ENCODE results near the gene SMPDL3B. TPM values are rescaled to one million over a fixed set of nuclear protein-coding genes. Genes with fewer than 3 reads are reported as not detected.

The SMPDL3B gene
- total RNA-seq, 1 donor, result 0.10 TPM

GRCh38 chr1:27931184-27931583 lies 3.6 kb upstream of the SMPDL3B start:
- no peak overlapping the region for H3K4me3 ChIP-seq (ENCODE audit: low read length)
- no peaks in the 10 kb centered on the region for H3K9me3 ChIP-seq (ENCODE audit: low read depth, low read length)
- H3K4me1 ChIP-seq (ENCODE audit: insufficient read depth, low read length), result peaks cover 31% of the 10 kb centered on the region
- peaks cover 7% of the 10 kb centered on the region for H3K27me3 ChIP-seq (ENCODE audit: insufficient read depth, low read length)

DNA sequence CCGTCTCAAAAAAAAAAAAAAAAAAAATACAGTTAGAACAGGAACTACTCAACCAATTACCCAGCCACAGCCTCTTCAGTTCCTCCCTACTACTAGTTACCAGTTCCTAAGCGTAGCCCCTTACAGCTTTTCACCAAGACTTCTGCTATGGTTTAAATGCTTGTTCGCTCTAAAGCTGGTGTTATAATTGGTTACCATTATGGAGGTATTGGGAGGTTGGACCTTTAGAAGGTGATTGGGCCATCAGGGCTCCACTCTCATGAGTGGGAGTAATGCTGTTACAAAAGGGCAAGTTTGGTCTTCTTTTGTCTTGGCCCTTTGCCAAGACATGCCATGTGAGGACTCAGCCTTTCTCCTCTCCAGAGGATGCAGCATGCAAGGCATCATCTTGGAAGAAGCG lies 3.0 kb upstream of the SMPDL3B start:
- Histone ChIP-seq H3K9me3 (ENCODE audit: low read depth, low read length) (no peaks in the 10 kb centered on the region), H3K27me3 (ENCODE audit: insufficient read depth, low read length) (peaks cover 7% of the 10 kb centered on the region), H3K4me1 (ENCODE audit: insufficient read depth, low read length) (peaks cover 31% of the 10 kb centered on the region), H3K4me3 (ENCODE audit: low read length) (no peak overlapping the region)

GRCh38 chr1:27935721-27936120 lies 921 bp downstream of the SMPDL3B start:
- Histone ChIP-seq H3K4me1 (ENCODE audit: insufficient read depth, low read length) (peaks cover 41% of the 10 kb centered on the region), H3K9me3 (ENCODE audit: low read depth, low read length) (no peaks in the 10 kb centered on the region), H3K27me3 (ENCODE audit: insufficient read depth, low read length) (peaks cover 7% of the 10 kb centered on the region), H3K4me3 (ENCODE audit: low read length) (no peak overlapping the region)

DNA sequence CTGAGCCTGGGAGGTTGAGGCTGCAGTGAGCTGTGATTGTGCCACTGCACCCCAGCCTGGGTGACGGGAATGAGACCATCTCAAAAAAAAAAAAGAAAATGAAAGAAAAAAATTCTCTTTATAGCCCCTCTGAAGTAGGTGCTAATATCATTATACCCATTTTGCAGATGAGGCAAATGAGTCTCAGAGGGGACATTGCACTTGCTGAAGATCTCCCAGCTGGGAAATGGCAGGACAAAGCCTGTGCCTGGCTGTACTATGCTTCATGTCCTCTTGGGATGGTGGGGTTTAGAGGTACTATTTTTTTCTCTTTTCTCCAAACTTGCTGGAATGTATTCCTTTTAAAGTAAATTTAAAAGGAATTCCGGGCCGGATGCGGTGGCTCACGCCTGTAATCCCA lies 1.6 kb downstream of the SMPDL3B start:
- H3K4me1 ChIP-seq (ENCODE audit: insufficient read depth, low read length), result peaks cover 42% of the 10 kb centered on the region
- H3K9me3 ChIP-seq (ENCODE audit: low read depth, low read length), result no peaks in the 10 kb centered on the region
- peaks cover 7% of the 10 kb centered on the region for H3K27me3 ChIP-seq (ENCODE audit: insufficient read depth, low read length)
- no peak overlapping the region for H3K4me3 ChIP-seq (ENCODE audit: low read length)

DNA sequence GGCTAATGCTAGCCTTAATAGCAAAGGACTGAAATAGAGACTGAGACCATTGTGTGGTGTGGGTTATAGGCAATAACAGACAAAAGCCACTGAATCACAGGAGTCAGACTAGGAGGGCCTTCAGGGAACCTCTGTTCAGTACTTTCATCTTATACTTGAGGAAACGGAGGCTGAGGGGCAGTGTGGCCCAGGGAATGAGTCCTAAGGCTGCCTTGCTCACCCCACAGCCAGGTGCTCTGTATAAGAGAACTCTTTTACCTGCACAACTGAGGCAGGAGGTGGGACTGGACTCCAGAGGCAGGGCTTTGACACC lies 2.7 kb downstream of the SMPDL3B start:
- Histone ChIP-seq H3K4me1 (ENCODE audit: insufficient read depth, low read length) (peaks cover 43% of the 10 kb centered on the region), H3K27me3 (ENCODE audit: insufficient read depth, low read length) (peaks cover 7% of the 10 kb centered on the region), H3K9me3 (ENCODE audit: low read depth, low read length) (no peaks in the 10 kb centered on the region), H3K4me3 (ENCODE audit: low read length) (no peak overlapping the region)

GRCh38 chr1:27938488-27938887 lies 3.7 kb downstream of the SMPDL3B start:
- Histone ChIP-seq H3K9me3 (ENCODE audit: low read depth, low read length) (no peaks in the 10 kb centered on the region), H3K4me1 (ENCODE audit: insufficient read depth, low read length) (peaks cover 52% of the 10 kb centered on the region), H3K27me3 (ENCODE audit: insufficient read depth, low read length) (peaks cover 7% of the 10 kb centered on the region), H3K4me3 (ENCODE audit: low read length) (no peak overlapping the region)

DNA sequence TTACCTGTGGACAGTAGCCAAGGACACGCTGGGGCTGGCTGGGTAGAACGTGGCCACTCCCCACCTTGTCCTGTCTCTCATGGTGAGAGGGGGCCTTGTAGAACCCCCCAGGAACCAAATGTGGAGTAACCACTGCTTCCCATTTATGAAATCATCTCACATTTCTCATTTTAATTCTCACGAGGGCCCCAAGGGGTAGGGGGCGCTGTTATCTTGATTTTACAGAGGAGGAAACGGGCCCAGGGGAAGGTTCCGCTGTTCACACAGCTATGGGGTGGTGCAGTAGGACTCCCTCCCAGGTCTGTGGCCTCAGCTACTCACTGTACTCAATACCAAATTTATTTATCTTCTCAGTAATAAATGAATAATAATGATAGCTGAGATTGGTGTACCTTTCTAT lies 5.5 kb downstream of the SMPDL3B start:
- H3K27me3 ChIP-seq (ENCODE audit: insufficient read depth, low read length), result peaks cover 4% of the 10 kb centered on the region
- H3K9me3 ChIP-seq (ENCODE audit: low read depth, low read length), result no peaks in the 10 kb centered on the region
- H3K4me1 ChIP-seq (ENCODE audit: insufficient read depth, low read length), result peaks cover 55% of the 10 kb centered on the region
- no peak overlapping the region for H3K4me3 ChIP-seq (ENCODE audit: low read length)

GRCh38 chr1:27940870-27941560 lies 6.2 kb downstream of the SMPDL3B start:
- Histone ChIP-seq H3K4me1 (ENCODE audit: insufficient read depth, low read length) (peaks cover 55% of the 10 kb centered on the region), H3K4me3 (ENCODE audit: low read length) (no peak overlapping the region), H3K9me3 (ENCODE audit: low read depth, low read length) (no peaks in the 10 kb centered on the region), H3K27me3 (ENCODE audit: insufficient read depth, low read length) (no peaks in the 10 kb centered on the region)

GRCh38 chr1:27941671-27942540 lies 7.1 kb downstream of the SMPDL3B start:
- Histone ChIP-seq H3K4me3 (ENCODE audit: low read length) (no peak overlapping the region), H3K4me1 (ENCODE audit: insufficient read depth, low read length) (peaks cover 55% of the 10 kb centered on the region), H3K9me3 (ENCODE audit: low read depth, low read length) (no peaks in the 10 kb centered on the region)

DNA sequence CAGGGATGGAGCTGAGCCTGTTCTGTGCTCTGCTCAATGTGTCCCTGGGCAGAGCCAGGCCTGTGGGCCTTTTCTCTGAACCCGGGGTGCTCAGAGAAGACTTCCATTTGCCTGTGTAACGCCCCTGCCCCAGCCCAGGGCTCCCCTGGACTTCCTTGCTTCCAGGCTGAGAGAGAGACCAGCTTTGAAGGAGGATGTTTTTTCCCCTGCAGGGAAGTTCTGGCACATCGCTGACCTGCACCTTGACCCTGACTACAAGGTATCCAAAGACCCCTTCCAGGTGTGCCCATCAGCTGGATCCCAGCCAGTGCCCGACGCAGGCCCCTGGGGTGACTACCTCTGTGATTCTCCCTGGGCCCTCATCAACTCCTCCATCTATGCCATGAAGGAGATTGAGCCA lies 10.2 kb downstream of the SMPDL3B start:
- H3K4me3 ChIP-seq (ENCODE audit: low read length), result no peak overlapping the region
- no peaks in the 10 kb centered on the region for H3K27me3 ChIP-seq (ENCODE audit: insufficient read depth, low read length)
- H3K9me3 ChIP-seq (ENCODE audit: low read depth, low read length), result no peaks in the 10 kb centered on the region
- H3K4me1 ChIP-seq (ENCODE audit: insufficient read depth, low read length), result peaks cover 52% of the 10 kb centered on the region

More at GRCh38 chr1:27941671-27942540, 7.1 kb downstream of the SMPDL3B start:
- no peaks in the 10 kb centered on the region for H3K27me3 ChIP-seq (ENCODE audit: insufficient read depth, low read length)

DNA sequence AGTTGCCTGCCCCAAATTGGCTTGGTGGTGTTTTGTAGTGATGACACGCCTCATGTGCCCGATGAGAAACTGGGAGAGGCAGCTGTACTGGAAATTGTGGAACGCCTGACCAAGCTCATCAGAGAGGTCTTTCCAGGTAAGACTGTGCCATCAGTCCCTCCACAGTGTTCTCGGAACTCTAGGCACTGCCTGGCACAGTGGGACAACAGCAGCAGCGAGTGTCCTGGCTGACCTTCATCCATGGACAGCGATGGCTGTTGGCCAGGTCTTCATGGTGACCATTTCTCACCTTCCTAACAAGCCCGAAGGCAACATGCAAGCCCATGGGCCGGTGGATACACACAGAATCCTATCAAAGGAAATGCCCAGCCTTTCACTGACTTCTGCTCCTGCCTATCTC lies 14.2 kb downstream of the SMPDL3B start:
- Histone ChIP-seq H3K4me3 (ENCODE audit: low read length) (no peak overlapping the region), H3K27me3 (ENCODE audit: insufficient read depth, low read length) (no peaks in the 10 kb centered on the region), H3K9me3 (ENCODE audit: low read depth, low read length) (no peaks in the 10 kb centered on the region), H3K4me1 (ENCODE audit: insufficient read depth, low read length) (peaks cover 14% of the 10 kb centered on the region)

- Histone ChIP-seq H3K27me3 (ENCODE audit: insufficient read depth, low read length) (no peaks in the 10 kb centered on the region), H3K9me3 (ENCODE audit: low read depth, low read length) (no peaks in the 10 kb centered on the region), H3K4me3 (ENCODE audit: low read length) (no peak overlapping the region), H3K4me1 (ENCODE audit: insufficient read depth, low read length) (no peaks in the 10 kb centered on the region)
These were observed 16.6 kb downstream of the SMPDL3B start for GRCh38 chr1:27951396-27951795.

DNA sequence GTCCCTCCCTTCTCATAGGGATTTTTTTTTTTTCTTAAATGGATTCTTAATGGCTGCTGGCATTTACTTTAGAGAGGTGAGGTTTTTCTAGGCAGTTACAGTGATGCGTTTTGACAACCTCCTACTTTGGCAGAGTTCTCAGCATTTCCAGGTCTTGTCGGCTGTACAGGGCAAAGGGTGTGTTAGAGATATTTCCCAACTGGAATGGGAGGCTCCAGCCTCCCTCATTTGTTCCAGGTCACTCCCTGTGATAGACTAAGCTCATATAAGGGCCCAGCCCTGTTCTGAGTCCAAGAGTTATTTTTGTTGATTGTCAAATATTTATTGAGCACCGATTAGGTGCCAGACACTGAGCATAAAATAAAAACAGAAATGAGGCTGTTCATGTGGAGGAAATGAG lies 17.3 kb downstream of the SMPDL3B start:
- no peaks in the 10 kb centered on the region for H3K4me1 ChIP-seq (ENCODE audit: insufficient read depth, low read length)
- no peak overlapping the region for H3K4me3 ChIP-seq (ENCODE audit: low read length)
- H3K27me3 ChIP-seq (ENCODE audit: insufficient read depth, low read length), result no peaks in the 10 kb centered on the region
- no peaks in the 10 kb centered on the region for H3K9me3 ChIP-seq (ENCODE audit: low read depth, low read length)

DNA sequence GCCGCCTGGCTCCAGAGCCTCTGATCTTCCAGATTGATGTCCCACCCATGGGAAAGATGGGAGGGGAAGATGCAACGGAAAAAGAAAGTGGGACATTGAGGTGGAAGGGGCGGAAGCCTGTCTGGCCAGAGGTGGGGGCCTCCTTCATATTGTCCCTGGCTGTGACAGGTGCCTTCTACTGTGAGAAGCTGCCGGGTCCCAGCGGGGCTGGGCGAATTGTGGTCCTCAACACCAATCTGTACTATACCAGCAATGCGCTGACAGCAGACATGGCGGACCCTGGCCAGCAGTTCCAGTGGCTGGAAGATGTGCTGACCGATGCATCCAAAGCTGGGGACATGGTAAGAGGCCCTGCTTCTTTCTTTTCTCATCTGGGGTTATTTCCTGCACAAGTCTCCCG lies 19.4 kb downstream of the SMPDL3B start:
- H3K4me3 ChIP-seq (ENCODE audit: low read length), result no peak overlapping the region
- no peaks in the 10 kb centered on the region for H3K9me3 ChIP-seq (ENCODE audit: low read depth, low read length)
- H3K4me1 ChIP-seq (ENCODE audit: insufficient read depth, low read length), result peaks cover 11% of the 10 kb centered on the region
- H3K27me3 ChIP-seq (ENCODE audit: insufficient read depth, low read length), result no peaks in the 10 kb centered on the region

DNA sequence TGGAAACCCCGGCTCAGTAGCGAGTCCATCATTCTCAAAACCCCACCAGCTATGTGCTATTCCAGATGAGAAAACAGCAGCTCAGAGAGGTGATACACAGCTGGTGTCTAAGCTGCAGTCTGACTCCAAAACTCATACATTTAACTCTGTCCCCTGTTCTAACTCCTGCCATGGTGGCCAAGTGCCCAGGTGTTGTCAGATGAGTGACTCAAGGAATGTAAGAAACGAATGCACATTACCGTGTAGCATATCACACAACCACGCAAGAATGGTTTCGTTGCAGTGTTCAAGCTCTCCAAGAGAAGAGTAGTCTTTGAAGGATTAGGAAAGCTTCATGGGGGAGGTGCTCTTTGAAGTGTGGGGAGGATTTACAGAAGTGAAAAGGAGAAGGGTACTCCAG lies 20.3 kb downstream of the SMPDL3B start:
- Histone ChIP-seq H3K9me3 (ENCODE audit: low read depth, low read length) (no peaks in the 10 kb centered on the region), H3K27me3 (ENCODE audit: insufficient read depth, low read length) (no peaks in the 10 kb centered on the region), H3K4me3 (ENCODE audit: low read length) (no peak overlapping the region), H3K4me1 (ENCODE audit: insufficient read depth, low read length) (peaks cover 16% of the 10 kb centered on the region)

GRCh38 chr1:27956761-27957160 lies 22.0 kb downstream of the SMPDL3B start:
- Histone ChIP-seq H3K4me1 (ENCODE audit: insufficient read depth, low read length) (peaks cover 33% of the 10 kb centered on the region), H3K27me3 (ENCODE audit: insufficient read depth, low read length) (no peaks in the 10 kb centered on the region), H3K9me3 (ENCODE audit: low read depth, low read length) (no peaks in the 10 kb centered on the region), H3K4me3 (ENCODE audit: low read length) (no peak overlapping the region)

Measured in mononuclear cell (primary cell).